GM21528 (cell line): ENCODE data around the gene PTGES3L.

Source experiments
- ATAC-seq: cut with Tn5 transposase; IDR thresholded peaks from one replicate; pipeline ENCODE4 v1.9.1; 2021; ENCODE audit warnings: mild to moderate bottlenecking, moderate library complexity; ENCODE audit not compliant: unreplicated experiment, low FRiP score

Gene PTGES3L

DNA sequence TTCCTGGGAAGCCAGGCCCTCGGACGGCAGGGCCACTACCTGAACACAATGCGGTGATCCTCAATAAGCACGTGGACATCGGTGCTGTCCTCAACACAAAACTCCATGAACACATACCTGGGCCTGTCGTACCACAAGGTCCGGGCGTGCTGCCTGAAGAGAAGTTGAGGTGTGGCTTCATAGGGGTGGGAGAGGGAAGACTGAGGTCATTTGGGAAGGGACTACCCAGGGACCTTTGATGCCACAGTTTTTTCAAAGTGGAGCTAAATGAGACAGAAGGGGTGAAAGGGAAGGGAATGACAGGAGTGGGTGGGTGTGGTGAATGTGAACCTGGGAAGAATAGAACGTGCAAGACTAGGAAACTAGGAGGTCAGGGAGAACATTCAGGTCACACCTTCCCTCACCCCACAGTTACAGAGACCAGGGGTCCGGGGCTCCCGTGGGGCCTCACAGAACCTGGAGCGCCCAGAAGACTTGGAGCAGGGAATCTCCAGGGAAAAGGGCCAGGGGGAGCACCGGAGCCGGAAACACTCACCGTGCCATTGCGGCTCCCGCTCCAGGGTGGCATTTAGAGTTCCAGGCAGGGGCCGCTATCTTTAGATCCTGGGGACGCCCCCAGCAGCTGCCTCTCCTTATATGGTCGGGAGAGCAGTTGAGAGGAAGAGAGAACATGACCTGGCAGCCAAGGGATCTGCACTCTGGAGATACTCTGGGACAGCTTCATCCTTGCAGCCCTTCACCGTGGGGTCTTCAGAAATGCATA lies at the start of gene PTGES3L:
TSS of gene PTGES3L (minus strand) at position 570 of the 763 bp plus-strand sequence. CDS start at position 543, 27 bp downstream.
- ATAC-seq: no peak

DNA sequence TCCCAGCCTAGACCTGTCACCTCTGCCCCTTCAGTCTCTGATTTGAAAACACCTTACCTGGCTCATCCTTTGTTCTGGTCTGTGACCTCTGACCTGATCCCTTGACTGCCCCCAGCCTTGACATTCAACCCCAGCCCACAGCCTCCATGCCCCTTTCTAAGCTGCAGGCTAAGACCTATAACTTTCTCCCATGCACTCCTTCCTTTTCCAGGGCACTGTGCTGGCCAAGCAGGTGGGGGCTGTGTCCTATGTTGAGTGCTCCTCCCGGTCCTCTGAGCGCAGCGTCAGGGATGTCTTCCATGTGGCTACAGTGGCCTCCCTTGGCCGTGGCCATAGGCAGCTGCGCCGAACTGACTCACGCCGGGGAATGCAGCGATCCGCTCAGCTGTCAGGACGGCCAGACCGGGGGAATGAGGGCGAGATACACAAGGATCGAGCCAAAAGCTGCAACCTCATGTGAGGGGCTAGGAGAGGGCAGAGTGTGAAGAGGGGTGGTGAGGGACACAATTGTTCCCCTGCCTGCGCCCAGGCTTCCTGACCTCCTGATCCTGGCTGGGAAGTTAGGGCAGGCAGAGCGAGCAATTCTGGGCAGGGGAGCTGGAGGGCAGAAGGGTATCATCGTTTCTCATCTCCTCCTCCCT lies 48.5 kb upstream of the PTGES3L start:
- no peak for ATAC-seq

DNA sequence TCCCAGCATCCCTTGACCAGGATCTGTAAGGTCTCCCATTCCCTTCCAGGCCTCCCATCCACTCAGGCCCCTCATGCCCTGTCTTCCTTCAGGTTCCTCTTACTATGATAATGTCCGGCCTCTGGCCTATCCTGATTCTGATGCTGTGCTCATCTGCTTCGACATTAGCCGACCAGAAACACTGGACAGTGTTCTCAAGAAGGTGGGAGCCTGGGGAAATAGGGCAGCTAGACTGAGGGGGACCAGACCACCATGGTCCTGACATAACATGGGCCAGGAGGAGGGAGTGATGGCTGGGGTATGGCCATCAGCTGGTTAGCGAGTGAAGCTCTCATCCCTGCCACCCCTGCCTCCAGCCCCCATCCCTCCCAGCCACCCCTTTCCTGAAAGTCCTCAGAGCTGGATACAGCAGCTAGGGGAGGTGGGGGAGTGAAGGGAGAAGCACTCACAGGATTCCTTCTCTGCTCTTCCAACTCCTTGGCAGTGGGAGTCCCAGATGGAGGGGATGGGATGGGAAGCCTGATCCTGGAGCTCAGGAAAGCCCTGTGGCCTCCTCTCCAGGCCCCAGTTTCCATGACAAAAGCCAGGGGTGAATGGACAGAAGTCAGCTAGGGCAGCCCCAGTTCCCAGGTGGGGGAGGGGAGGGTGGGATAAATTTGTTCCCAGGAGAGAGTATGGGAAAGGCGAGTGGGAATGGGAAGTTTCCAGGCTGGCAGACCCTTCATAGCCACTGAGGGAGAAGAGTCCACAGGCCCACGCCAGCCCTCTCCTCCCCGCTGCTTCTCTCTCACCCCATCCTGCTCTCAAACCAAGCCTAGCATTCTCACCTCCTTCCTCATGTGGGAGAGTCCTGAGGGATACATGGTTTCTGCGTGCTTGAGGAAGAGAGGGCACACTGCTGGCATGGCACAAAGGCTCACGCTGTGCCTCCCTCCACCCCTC lies 47.5 kb upstream of the PTGES3L start:
- ATAC-seq: no peak

DNA sequence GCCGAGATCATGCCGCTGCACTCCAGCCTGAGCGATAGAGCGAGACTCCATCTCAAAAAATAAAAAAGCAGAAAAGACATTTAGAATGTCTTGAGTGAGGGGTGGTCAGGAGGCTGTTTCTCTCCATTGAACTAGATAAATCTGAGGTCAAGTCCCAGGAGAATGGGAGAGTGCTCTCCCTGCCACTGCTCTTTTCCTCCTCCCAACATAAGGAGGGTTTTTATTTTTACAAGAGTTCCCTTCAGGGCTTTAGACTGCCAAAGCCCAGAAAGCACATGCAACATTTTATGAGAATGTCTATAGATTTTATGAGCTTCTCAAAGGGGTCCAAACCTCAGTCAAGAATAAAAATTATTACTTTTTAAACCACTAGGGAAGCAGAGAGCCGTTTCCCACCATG lies 46.7 kb upstream of the PTGES3L start:
- ATAC-seq: no peak

DNA sequence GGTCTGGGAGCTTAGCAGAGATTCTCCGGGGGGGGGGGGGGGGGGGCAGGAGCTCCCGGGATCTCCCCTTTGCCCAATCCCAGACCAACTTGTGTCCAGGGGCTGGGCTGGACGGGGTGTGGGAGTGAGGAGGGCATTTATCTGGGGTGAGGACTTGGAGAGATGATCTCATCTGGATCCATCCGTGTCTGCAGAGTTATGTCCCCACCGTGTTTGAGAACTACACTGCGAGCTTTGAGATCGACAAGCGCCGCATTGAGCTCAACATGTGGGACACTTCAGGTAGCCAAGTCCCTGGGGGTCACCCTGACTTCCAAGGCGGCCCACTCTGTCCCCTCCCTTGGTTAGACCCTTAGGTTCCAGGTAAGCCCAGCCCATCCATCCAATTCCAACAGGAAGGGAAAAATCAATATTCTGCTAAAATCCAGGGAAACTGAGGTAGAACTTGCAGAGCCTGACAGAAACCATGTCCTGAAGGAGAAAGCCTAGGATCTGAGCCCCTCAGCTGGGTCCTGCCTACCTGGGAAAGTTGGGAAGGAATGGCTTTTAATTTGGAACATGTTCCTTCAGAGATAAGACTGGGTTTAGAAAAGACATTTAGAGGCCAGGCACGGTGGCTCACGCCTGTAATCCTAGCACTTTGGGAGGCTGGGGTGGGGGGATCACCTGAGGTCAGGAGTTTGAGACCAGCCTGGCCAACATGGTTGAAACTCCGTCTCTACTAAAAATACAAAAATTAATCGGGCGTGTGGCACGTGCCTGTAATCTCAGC lies 46.1 kb upstream of the PTGES3L start:
- ATAC-seq: no peak

DNA sequence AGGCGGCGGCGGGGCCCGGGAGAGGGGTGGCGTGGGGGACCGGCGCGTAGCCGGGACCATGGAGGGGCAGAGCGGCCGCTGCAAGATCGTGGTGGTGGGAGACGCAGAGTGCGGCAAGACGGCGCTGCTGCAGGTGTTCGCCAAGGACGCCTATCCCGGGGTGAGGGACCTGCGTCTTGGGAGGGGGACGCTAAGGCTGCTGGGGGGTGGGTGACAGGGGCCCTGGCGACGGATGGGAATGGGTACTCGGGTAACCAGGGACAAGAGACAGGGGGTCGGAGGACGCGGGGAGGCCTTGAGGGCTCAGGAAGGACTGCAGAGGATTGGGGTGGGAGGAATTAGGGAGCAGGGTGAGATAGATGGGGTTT lies 45.4 kb upstream of the PTGES3L start:
- no peak for ATAC-seq

DNA sequence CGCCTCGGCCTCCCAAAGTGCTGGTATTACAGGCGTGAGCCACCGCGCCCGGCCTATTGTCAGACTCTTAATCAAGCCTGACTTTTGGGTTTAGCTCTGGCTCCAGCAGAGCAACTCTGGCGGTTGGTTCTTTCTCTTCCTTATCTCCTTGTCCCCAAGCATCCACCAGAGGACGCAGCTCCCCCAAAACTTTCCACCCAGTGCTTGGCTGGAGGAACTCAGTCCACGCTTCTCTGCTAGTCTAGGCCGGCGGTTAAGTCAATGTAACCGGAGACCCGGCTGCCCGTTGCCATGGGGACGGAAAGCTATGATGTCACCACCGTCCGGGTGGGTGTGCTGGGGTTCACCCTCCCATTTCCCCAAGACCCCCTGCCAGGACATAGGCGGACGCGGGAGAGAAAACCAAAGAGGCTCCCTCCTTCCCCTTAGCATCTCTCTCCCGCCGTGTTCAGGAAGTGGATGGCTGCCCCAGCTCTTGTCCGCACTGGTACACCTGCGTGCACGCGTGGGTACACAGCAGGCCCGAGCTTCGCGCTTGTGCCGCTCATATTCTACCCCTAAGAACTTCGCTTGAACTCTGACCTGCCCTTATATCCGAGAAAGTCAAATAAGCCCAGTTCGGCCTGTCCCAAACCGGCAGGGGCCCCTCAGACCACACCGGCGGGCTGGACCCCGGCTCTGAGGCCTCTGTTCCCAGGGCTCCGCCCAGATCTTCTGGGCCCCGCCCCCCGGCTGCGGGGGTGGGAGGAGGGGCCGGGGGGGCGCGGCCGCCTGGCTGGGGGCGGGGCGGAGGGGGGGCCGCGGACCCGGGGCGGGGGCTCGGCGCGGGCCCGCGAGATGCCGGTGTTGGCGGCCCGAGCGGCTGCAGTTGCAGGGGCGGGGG lies 44.8 kb upstream of the PTGES3L start, which contains the start of gene RND2:
TSS of gene RND2 (plus strand) at position 825 of the 883 bp plus-strand sequence. CDS start 117 bp downstream, outside the sequence.
- no peak for ATAC-seq

DNA sequence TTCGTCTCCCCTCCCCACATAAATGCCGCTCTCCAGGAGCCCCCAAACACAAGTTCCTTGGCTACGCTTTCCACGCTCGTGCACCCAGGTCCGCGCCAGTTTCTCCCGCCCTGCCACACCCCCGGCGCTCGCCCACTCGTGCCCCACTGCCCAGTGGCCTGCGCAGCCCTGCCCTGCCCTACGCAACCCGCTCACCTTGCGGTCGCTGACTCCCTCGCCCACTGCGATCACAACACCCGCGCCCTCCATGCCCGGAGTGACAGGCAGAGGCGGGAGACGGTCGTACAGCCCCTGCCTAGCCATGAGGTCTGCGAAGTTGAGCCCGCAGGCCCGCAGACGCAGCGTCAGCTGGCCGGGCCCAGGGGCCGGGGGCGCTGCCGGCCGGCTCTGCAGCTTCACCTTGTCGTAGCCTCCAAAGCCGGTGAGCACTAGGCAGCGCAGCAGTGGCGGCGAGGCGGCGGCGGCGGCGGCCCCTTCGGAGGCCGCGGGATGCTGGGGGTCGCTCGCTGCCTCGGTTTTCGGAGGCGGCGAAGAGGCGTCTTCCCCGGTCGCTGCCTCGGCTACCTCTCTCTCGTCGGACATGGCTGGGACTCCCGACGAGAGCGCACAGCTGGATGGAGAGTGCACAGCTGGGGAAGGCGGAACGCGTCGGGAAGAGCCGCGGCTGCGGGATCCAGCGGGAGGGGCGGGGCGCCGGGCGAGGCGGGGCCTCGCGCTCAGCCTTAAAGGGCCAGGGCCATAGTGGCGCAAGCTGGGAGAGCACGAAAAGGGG lies 42.0 kb upstream of the PTGES3L start, which contains the start of gene VAT1:
TSS of gene VAT1 (minus strand) at position 645 of the 772 bp plus-strand sequence. CDS start at position 582, 63 bp downstream.
- no peak for ATAC-seq

DNA sequence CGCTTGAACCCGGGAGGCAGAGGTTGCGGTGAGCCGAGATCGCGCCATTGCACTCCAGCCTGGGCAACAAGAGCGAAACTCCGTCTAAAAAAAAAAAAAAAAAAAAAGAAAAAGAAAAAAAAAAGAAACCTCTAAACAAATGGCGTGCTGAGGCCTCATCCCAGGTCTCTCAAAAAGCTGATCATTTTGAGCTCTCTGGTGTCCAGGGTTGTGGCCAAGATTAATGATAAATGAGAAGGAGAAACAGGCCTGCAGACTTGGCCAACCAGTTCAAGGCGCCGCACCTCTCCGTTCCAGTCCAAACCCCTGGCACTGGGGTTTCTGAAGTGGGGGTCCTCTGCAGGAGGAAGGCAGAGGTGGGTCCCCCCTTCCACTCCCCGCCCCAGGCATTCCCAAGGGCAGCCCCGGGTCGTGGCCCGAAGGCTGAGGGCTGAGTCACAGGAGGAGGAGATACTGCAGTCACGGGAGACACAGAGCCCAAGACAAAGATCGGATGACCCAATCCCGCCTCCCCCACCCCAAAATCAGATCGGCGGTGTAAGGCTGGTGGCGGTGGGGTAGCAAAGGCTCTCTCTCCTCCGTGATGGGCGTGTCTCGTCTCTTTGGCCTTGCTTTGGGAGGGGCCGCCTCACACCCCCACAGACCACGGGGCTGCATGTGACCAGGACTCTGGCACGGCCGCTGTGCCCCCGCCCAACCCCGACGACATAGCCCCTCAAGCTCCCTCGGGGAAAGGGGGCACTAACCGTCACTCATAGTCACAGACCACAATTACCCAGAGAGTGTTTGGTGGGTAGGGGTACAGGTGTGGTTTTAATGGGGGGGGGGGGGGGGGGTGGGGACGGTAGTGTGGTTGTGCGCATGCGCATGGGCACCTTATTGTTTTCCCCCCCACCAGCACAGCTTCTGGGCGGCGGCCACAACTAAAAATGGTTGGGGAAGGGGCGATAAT lies 41.2 kb upstream of the PTGES3L start:
- no peak for ATAC-seq

DNA sequence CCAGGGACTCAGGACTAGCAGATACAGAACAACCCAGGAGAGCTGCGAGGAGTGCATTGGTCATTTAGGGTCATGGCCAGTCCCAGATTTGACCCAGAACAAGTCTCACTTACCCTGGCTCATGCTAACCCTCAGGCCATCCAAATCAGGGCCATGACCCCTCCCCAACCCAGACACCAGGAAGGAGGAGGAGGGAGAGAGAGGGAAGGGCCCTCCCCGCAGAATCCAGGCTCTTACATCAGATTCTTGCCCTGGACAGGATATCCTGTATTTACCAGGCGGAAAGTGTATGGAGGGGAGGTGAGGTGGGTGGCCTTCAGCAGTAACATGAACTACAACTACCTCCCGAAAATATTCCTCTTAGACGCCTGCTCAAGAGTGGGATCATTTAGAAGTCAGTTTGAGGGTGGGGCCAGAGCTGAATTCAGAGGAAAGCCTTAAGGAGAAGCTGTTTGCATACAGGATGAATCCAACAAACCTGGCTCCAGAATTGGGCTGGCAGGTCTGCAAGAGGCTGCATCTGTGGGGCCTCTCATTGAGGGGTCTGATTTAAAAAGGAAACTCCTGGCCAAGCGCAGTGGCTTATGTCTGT lies 40.2 kb upstream of the PTGES3L start:
- ATAC-seq: no peak

DNA sequence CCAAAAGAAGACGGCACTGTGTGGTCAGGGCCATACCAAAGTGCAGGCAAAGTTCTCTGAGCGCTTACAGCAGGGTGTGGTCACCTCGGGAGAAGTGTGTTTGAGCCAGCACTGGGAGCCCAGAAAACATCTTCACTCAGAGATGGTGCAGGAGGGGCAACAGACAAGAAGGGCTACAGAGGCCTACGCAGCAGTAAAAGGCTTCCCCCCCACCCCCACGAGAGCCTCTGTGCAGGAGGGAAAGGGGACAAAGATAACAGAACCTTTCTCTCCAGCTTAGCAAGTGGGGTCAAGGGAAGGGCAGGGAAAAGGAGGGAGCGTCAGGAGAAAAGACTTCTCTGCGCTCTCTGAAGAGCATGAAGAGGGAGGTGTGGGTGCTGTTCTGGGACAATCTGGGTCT lies 39.5 kb upstream of the PTGES3L start:
- ATAC-seq: no peak

DNA sequence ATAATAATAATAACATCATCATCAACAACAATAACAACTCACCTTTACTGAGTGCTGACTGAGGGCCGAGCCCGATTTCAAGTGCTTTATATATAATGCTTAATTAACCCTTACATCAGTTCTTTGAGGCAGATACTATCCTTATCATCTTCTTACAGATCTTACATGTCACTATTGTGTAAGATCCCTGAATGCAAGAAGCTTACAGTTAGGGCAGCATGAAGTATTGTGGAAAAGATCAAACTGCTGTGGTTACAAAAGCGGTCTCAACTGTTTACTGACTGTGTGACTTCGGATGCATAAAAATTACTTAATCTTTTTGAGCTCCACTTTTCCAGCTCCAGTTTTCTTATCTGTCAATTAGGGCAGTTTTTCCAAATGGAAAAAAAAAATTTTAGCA lies 39.1 kb upstream of the PTGES3L start:
- no peak for ATAC-seq

DNA sequence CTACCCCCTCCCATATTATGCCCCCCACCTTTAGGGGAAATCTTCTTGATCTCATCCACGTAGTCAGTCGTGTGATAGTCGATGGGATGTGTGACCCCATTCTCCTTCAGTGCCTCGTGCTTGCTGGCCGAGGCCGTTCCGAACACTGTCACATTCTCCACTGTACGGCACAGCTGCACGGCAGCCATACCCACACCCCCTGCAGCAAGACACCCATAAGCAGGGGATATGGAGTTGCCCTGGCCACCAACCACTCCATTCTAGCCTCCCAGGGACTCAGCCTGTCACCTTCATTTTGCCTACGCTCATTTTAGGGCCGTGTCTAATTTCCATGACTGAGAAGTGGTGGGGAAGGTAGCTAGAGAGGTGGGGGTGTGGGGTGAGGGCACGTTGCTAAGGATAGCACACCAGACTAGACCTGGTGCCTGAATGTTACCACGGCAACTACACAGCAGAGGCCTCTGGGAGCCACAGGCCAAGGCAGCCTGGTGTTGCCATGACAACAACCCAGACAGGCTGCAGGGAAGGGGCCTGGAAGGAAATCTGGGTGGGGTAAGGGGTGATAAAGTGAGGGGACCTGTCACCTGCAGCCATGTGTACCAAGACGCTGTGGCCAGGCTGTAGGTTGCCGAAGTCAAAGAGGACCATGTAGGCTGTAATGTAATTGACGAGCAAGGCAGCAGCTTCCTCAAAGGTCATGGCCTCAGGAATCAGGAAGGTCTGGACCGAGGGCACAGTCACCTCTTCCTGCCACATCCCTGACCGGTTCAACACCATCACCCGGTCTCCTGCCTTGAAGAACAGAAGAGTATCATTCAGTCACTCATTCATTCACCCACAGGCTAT lies 38.4 kb upstream of the PTGES3L start:
- no peak for ATAC-seq

DNA sequence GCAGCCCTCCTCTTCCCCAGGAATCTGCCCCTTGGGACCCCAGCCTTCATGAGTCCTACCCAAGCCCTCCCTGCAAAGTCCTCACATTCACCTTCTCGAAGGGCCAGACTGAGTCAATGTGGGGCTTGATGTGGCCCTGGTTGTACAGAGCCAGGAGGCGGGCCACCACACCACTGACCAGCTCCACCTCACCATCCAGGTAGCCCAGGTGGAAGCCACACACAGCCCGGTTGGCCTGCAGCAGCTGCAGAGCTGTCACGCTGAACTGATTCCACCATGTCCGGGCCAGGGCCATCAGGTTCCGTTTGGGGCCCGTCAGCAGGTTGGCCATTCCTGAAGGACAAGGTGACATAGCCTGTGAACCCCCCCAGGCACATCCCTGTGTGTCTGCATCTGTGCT lies 36.3 kb upstream of the PTGES3L start:
- no peak for ATAC-seq

DNA sequence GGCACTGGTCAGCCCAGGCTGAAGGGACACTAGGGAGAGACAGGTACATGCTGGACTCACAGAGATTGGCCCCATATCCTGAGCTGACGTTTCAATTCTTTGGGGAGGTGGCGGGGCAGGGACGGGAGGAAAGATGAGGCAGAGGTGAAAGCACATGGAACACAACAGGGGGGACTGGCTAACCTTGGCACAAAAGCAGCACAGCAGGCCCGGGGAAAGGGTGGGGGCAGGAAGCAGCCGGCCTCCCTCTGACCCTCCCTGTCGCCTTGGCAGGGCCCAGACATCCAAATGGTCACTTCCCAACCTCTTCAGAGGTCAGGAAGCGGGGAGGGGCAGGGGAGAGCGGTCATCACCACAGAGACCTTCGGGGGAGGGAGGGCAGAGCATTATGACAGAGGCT lies 35.7 kb upstream of the PTGES3L start:
- ATAC-seq: no peak
